Endodermal cell (in vitro differentiated cells): ENCODE results near the gene GLYATL1. TPM values are rescaled to one million over a fixed set of nuclear protein-coding genes. Genes with fewer than 3 reads are reported as not detected.

Source experiments
- DNase-seq: peaks from one replicate; pipeline ENCODE4 v3.0.0-alpha.2; 2017
- H3K27ac ChIP-seq: 2 replicates; pipeline ENCODE4 v1.5.1; 2013; ENCODE audit warnings: mild to moderate bottlenecking, low read depth, low read length, moderate library complexity
- H3K27me3 ChIP-seq: 2 replicates; pipeline ENCODE4 v1.6.1; 2013; ENCODE audit warnings: mild to moderate bottlenecking, low read length, moderate library complexity; ENCODE audit not compliant: insufficient read depth, control insufficient read depth, poor library complexity, severe bottlenecking
- H3K36me3 ChIP-seq: 2 replicates; pipeline ENCODE4 v1.7.0; 2013; ENCODE audit warnings: mild to moderate bottlenecking, low read length, moderate library complexity; ENCODE audit not compliant: control insufficient read depth, insufficient read depth
- H3K4me1 ChIP-seq: one replicate; pipeline ENCODE4 v1.7.0; 2013; ENCODE audit warnings: low read length; ENCODE audit not compliant: control insufficient read depth, insufficient read depth
- H3K4me3 ChIP-seq: 2 replicates; pipeline ENCODE4 v1.5.1; 2013; ENCODE audit warnings: mild to moderate bottlenecking, low read length, moderate library complexity
- H3K9ac ChIP-seq: 2 replicates; pipeline ENCODE4 v1.6.1; 2013; ENCODE audit warnings: mild to moderate bottlenecking, low read length, moderate library complexity; ENCODE audit not compliant: poor library complexity, severe bottlenecking; ENCODE audit errors: extremely low read depth
- H3K9me3 ChIP-seq: 2 replicates; pipeline ENCODE4 v1.6.1; 2013; ENCODE audit warnings: mild to moderate bottlenecking, low read length, moderate library complexity; ENCODE audit not compliant: control insufficient read depth
- H3K27ac Mint-ChIP-seq: 2 replicates; pipeline ENCODE4 v1.8.0; 2020; ENCODE audit warnings: mixed read lengths
- H3K27me3 Mint-ChIP-seq: 2 replicates; pipeline ENCODE4 v1.8.0; 2021; ENCODE audit warnings: mild to moderate bottlenecking, mixed read lengths; ENCODE audit not compliant: insufficient read depth
- H3K36me3 Mint-ChIP-seq: 2 replicates; pipeline ENCODE4 v1.8.0; 2020; ENCODE audit warnings: low read depth, mixed read lengths
- H3K4me1 Mint-ChIP-seq: 2 replicates; pipeline ENCODE4 v1.8.0; 2020; ENCODE audit warnings: mixed read lengths
- H3K4me3 Mint-ChIP-seq: 2 replicates; pipeline ENCODE4 v1.8.0; 2020; ENCODE audit warnings: mild to moderate bottlenecking, moderate library complexity, mixed read lengths
- H3K9me3 Mint-ChIP-seq: 2 replicates; pipeline ENCODE4 v1.8.0; 2020; ENCODE audit warnings: mild to moderate bottlenecking, mixed read lengths
- CTCF ChIP-seq: fragments of 200-600 bp; sonication (generic); conservative IDR thresholded peaks from 2 replicates; pipeline ENCODE4 v1.5.0; 2021; ENCODE audit warnings: antibody characterized with exemption, mild to moderate bottlenecking
- WGBS, 2 experiments: methylation state at CpG; one replicate each; pipeline versions ENCODE4 v1.1.5 to v1.1.7; 2013; ENCODE audit warnings: missing lambda C conversion rate in 2 of 2, mixed read lengths in 1 of 2; ENCODE audit not compliant: insufficient coverage in 1 of 2, insufficient read length in 1 of 2; 5-methylcytosine and 5-hydroxymethylcytosine counted together
- total RNA-seq, 2 donors: library from RNA; stranded (reverse); fragmentation: NEBNext Ultra II Directional in 1 of 2; extraction: Animal tissue kit (Norgen Biotek cat#: 25700) in 1 of 2; gene quantifications; 2 replicates in 1 of 2; 3 replicates in 1 of 2; pipeline ENCODE4 v1.2.1, GENCODE V29; 2021

GLYATL1 gene
- total RNA-seq, 2 donors from 2014 or later, result 5.0 to 12.5 TPM

- Histone ChIP-seq H3K27ac (no peak overlapping the region), H3K9ac (no peak overlapping the region), H3K9me3 (no peaks in the 10 kb centered on the region), H3K4me1 (no peaks in the 10 kb centered on the region), H3K36me3 (no peaks in the 10 kb centered on the region), H3K27me3 (no peaks in the 10 kb centered on the region), H3K4me3 (no peak overlapping the region)
- Mint-ChIP-seq H3K36me3 (no peaks in the 10 kb centered on the region), H3K27me3 (peaks cover 19% of the 10 kb centered on the region), H3K4me1 (no peaks in the 10 kb centered on the region), H3K4me3 (no peak overlapping the region), H3K27ac (no peak overlapping the region), H3K9me3 (no peaks in the 10 kb centered on the region)
- DNase-seq, result no peak
- WGBS, 2 experiments, result 85 to 87% methylated on average over 3 to 7 of the region's 8 CpGs
- no peak for TF ChIP-seq CTCF
Measured at GRCh38 chr11:58980159-58980843, 41.0 kb downstream of the GLYATL1 start.

- H3K4me1 ChIP-seq, result no peaks in the 10 kb centered on the region
- no peak overlapping the region for H3K9ac ChIP-seq
- Mint-ChIP-seq H3K4me1 (no peaks in the 10 kb centered on the region), H3K4me3 (no peak overlapping the region), H3K36me3 (no peaks in the 10 kb centered on the region), H3K27ac (no peak overlapping the region), H3K27me3 (peaks cover 13% of the 10 kb centered on the region), H3K9me3 (no peaks in the 10 kb centered on the region)
- no peak for DNase-seq
- no peak overlapping the region for H3K27ac ChIP-seq
- TF ChIP-seq CTCF, result no peak
- H3K9me3 ChIP-seq, result peaks cover 7% of the 10 kb centered on the region
- no peaks in the 10 kb centered on the region for H3K27me3 ChIP-seq
- H3K4me3 ChIP-seq, result no peak overlapping the region
- H3K36me3 ChIP-seq, result no peaks in the 10 kb centered on the region
- WGBS, 2 experiments, result 76 to 85% methylated on average over 1 of the region's 1 CpG
Measured at GRCh38 chr11:58992489-58992888, 53.2 kb downstream of the GLYATL1 start.

GRCh38 chr11:58994171-58994570 is 54.9 kb downstream of the GLYATL1 start:
- Mint-ChIP-seq H3K4me1 (peaks cover 4% of the 10 kb centered on the region), H3K27ac (no peak overlapping the region), H3K4me3 (no peak overlapping the region), H3K36me3 (no peaks in the 10 kb centered on the region), H3K9me3 (no peaks in the 10 kb centered on the region), H3K27me3 (peaks cover 3% of the 10 kb centered on the region)
- H3K27ac ChIP-seq, result no peak overlapping the region
- H3K9ac ChIP-seq, result no peak overlapping the region
- H3K36me3 ChIP-seq, result no peaks in the 10 kb centered on the region
- no peak overlapping the region for H3K4me3 ChIP-seq
- no peaks in the 10 kb centered on the region for H3K4me1 ChIP-seq
- TF ChIP-seq CTCF, result no peak
- no peaks in the 10 kb centered on the region for H3K27me3 ChIP-seq
- 93 to 96% methylated on average over 2 to 3 of the region's 3 CpGs for WGBS, 2 experiments
- H3K9me3 ChIP-seq, result peaks cover 7% of the 10 kb centered on the region
- no peak for DNase-seq
